Skeletal muscle satellite cell (primary cell): ENCODE results near the gene MRPL41.
A peak's percentile ranks its signal among the peaks of the same experiment; 100 is the strongest.
"Not testable (repeated sequence)": the region's sequence is repeated elsewhere in the genome, so short reads cannot be mapped to it uniquely, and the experiment has no call there.

Experiments
- H3K27me3 ChIP-seq: 2 replicates; pipeline ENCODE4 v1.7.0; 2013; ENCODE audit warnings: low read length; ENCODE audit not compliant: control insufficient read depth, insufficient read depth
- H3K36me3 ChIP-seq: 2 replicates; pipeline ENCODE4 v1.7.0; 2013; ENCODE audit warnings: mild to moderate bottlenecking, control low read depth, low read length; ENCODE audit not compliant: insufficient read depth
- H3K4me1 ChIP-seq: 2 replicates; pipeline ENCODE4 v1.7.0; 2013; ENCODE audit warnings: low read length; ENCODE audit not compliant: control insufficient read depth, insufficient read depth
- H3K4me2 ChIP-seq: 2 replicates; pipeline ENCODE4 v1.7.0; 2013; ENCODE audit warnings: mild to moderate bottlenecking, low read length
- H3K4me3 ChIP-seq: 2 replicates; pipeline ENCODE4 v1.7.0; 2013; ENCODE audit warnings: low read length
- H3K9ac ChIP-seq: 2 replicates; pipeline ENCODE4 v1.7.0; 2013; ENCODE audit warnings: mild to moderate bottlenecking, low read depth, low read length, moderate library complexity
- H3K9me3 ChIP-seq: replicated peaks from 2 replicates; pipeline ENCODE4 v1.7.0; 2013; ENCODE audit warnings: mild to moderate bottlenecking, control low read depth, low read length

MRPL41 gene

GRCh38 chr9:137556069-137556838 lies 4.6 kb downstream of the MRPL41 start:
- H3K36me3 ChIP-seq, result peaks cover 32% of the 10 kb centered on the region
- no peaks in the 10 kb centered on the region for H3K27me3 ChIP-seq
- no peak overlapping the region for H3K9ac ChIP-seq

GRCh38 chr9:137558127-137558526 lies 6.4 kb downstream of the MRPL41 start:
- Histone ChIP-seq H3K4me1 (no peaks in the 10 kb centered on the region), H3K4me2 (no peak overlapping the region), H3K9me3 (no peaks in the 10 kb centered on the region), H3K9ac (no peak overlapping the region), H3K36me3 (peaks cover 31% of the 10 kb centered on the region), H3K4me3 (no peak overlapping the region), H3K27me3 (no peaks in the 10 kb centered on the region)

More at GRCh38 chr9:137556069-137556838, 4.6 kb downstream of the MRPL41 start:
- Histone ChIP-seq H3K4me3 (no peak overlapping the region), H3K4me1 (peaks cover 7% of the 10 kb centered on the region), H3K9me3 (no peaks in the 10 kb centered on the region), H3K4me2 (no peak overlapping the region)

GRCh38 chr9:137564134-137564533 lies 12.5 kb downstream of the MRPL41 start:
- Histone ChIP-seq H3K36me3 (peaks cover 23% of the 10 kb centered on the region), H3K4me2 (no peak overlapping the region), H3K9me3 (no peaks in the 10 kb centered on the region), H3K27me3 (no peaks in the 10 kb centered on the region), H3K4me3 (no peak overlapping the region), H3K9ac (no peak overlapping the region), H3K4me1 (no peaks in the 10 kb centered on the region)

- H3K27me3 ChIP-seq, result no peaks in the 10 kb centered on the region
- no peak overlapping the region for H3K9ac ChIP-seq
- H3K4me1 ChIP-seq, result no peaks in the 10 kb centered on the region
- H3K4me2 ChIP-seq, result no peak overlapping the region
- H3K9me3 ChIP-seq, result no peaks in the 10 kb centered on the region
- peaks cover 23% of the 10 kb centered on the region for H3K36me3 ChIP-seq
- H3K4me3 ChIP-seq, result no peak overlapping the region
These were observed 13.2 kb downstream of the MRPL41 start for GRCh38 chr9:137564817-137565411.

- not testable (repeated sequence) for H3K27me3 ChIP-seq, H3K4me2 ChIP-seq, H3K9ac ChIP-seq, H3K4me1 ChIP-seq, H3K9me3 ChIP-seq, H3K4me3 ChIP-seq
- peaks cover 35% of the 10 kb centered on the region for H3K36me3 ChIP-seq
These were observed 16.8 kb downstream of the MRPL41 start for GRCh38 chr9:137568445-137568844.

- H3K4me1 ChIP-seq, result no peaks in the 10 kb centered on the region
- no peak overlapping the region for H3K4me3 ChIP-seq
- no peak overlapping the region for H3K4me2 ChIP-seq
- no peaks in the 10 kb centered on the region for H3K9me3 ChIP-seq
- H3K36me3 ChIP-seq, result peaks cover 32% of the 10 kb centered on the region
- H3K9ac ChIP-seq, result no peak overlapping the region
- H3K27me3 ChIP-seq, result no peaks in the 10 kb centered on the region
These were observed 18.0 kb downstream of the MRPL41 start for GRCh38 chr9:137569609-137570203.

GRCh38 chr9:137570566-137570965 lies 18.9 kb downstream of the MRPL41 start:
- H3K36me3 ChIP-seq, result peaks cover 37% of the 10 kb centered on the region

GRCh38 chr9:137574192-137574591 lies 22.5 kb downstream of the MRPL41 start:
- no peak overlapping the region for H3K4me3 ChIP-seq
- no peak overlapping the region for H3K9ac ChIP-seq
- H3K4me1 ChIP-seq, result peaks cover 18% of the 10 kb centered on the region
- H3K27me3 ChIP-seq, result no peaks in the 10 kb centered on the region
- no peaks in the 10 kb centered on the region for H3K9me3 ChIP-seq
- peaks cover 36% of the 10 kb centered on the region for H3K36me3 ChIP-seq
- no peak overlapping the region for H3K4me2 ChIP-seq

More at GRCh38 chr9:137570566-137570965, 18.9 kb downstream of the MRPL41 start:
- no peak overlapping the region for H3K9ac ChIP-seq
- no peaks in the 10 kb centered on the region for H3K27me3 ChIP-seq
- H3K4me2 ChIP-seq, result no peak overlapping the region
- H3K9me3 ChIP-seq, result no peaks in the 10 kb centered on the region
- H3K4me1 ChIP-seq, result no peaks in the 10 kb centered on the region
- no peak overlapping the region for H3K4me3 ChIP-seq

GRCh38 chr9:137575364-137575715 lies 23.7 kb downstream of the MRPL41 start:
- no peaks in the 10 kb centered on the region for H3K9me3 ChIP-seq
- H3K4me3 ChIP-seq, result no peak overlapping the region
- peaks cover 20% of the 10 kb centered on the region for H3K4me1 ChIP-seq
- H3K36me3 ChIP-seq, result peaks cover 39% of the 10 kb centered on the region
- no peaks in the 10 kb centered on the region for H3K27me3 ChIP-seq
- no peak overlapping the region for H3K9ac ChIP-seq
- no peak overlapping the region for H3K4me2 ChIP-seq

GRCh38 chr9:137575716-137576411 lies 24.2 kb downstream of the MRPL41 start:
- H3K4me2 ChIP-seq, result no peak overlapping the region
- H3K36me3 ChIP-seq, result peaks cover 39% of the 10 kb centered on the region
- peaks cover 20% of the 10 kb centered on the region for H3K4me1 ChIP-seq
- H3K27me3 ChIP-seq, result no peaks in the 10 kb centered on the region
- H3K9me3 ChIP-seq, result no peaks in the 10 kb centered on the region
- H3K9ac ChIP-seq, result no peak overlapping the region
- no peak overlapping the region for H3K4me3 ChIP-seq

GRCh38 chr9:137578518-137579258 lies 27.0 kb downstream of the MRPL41 start, which contains the start of gene DPH7:
Gene DPH7, minus strand, starts transcription at chr9:137578925. Its CDS starts 148 bp downstream, at chr9:137578777.
- Histone ChIP-seq H3K4me1 (peaks cover 20% of the 10 kb centered on the region), H3K27me3 (no peaks in the 10 kb centered on the region), H3K4me2 (peak within 1 kb of the TSS; percentile 87), H3K9me3 (no peaks in the 10 kb centered on the region), H3K9ac (peak within 1 kb of the TSS; percentile 91), H3K4me3 (peak within 1 kb of the TSS; percentile 97), H3K36me3 (peaks cover 45% of the 10 kb centered on the region)
